ENCODE data around the gene LYL1. TPM values are rescaled to one million over a fixed set of nuclear protein-coding genes. Genes with fewer than 3 reads are reported as not detected.

LYL1 gene
- total and polyA plus RNA-seq, 9 of the 15 experiments (the other 6 are each of a cell fraction or from before 2014, with no cell fraction given): 1.3 to 266 (median 34.0) TPM

DNA sequence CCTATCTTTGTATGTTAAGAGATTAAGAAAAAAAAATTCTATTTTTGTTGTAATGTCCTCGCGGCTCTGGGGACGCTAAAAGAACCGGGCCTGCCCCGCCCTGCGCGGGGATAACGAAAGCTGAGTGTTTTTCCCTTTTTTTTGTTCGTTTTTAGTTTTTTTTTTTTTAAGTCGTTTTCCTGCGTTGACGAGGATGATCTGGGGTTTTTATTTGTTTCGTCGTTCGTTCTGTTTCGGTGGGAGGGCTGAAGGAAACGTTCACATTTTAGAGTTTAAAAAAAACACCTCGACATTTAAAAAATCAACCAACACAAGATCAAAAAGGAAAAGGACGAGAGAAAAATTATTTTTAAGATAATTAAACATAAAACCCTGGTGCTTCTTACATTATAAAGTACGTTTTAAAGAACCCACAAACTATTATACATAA lies 5.6 kb downstream of the LYL1 start (continued):
- TF ChIP-seq, protein P1, sequence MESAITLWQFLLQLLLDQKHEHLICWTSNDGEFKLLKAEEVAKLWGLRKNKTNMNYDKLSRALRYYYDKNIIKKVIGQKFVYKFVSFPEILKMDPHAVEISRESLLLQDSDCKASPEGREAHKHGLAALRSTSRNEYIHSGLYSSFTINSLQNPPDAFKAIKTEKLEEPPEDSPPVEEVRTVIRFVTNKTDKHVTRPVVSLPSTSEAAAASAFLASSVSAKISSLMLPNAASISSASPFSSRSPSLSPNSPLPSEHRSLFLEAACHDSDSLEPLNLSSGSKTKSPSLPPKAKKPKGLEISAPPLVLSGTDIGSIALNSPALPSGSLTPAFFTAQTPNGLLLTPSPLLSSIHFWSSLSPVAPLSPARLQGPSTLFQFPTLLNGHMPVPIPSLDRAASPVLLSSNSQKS (CRISPR knock-in tag; IDR thresholded peaks at IDR 0.05): no peak
- no peak for TF ChIP-seq E2F4 (CRISPR knock-in tag; IDR thresholded peaks at IDR 0.05; ENCODE audit: low read depth)
- no peak for TF ChIP-seq CC2D1A (IDR thresholded peaks at IDR 0.05)
- TF ChIP-seq ZNF431 (CRISPR knock-in tag; IDR thresholded peaks at IDR 0.05): no peak
- TF ChIP-seq, protein P2, sequence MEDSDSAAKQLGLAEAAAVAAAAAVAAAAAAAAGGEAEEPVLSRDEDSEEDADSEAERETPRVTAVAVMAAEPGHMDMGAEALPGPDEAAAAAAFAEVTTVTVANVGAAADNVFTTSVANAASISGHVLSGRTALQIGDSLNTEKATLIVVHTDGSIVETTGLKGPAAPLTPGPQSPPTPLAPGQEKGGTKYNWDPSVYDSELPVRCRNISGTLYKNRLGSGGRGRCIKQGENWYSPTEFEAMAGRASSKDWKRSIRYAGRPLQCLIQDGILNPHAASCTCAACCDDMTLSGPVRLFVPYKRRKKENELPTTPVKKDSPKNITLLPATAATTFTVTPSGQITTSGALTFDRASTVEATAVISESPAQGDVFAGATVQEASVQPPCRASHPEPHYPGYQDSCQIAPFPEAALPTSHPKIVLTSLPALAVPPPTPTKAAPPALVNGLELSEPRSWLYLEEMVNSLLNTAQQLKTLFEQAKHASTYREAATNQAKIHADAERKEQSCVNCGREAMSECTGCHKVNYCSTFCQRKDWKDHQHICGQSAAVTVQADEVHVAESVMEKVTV (CRISPR knock-in tag; IDR thresholded peaks at IDR 0.05): 0 out of 2 replicates have a peak, but pooled peaks have one; percentile 39
- no peak for TF ChIP-seq ZNF277 (CRISPR knock-in tag; IDR thresholded peaks at IDR 0.05; ENCODE audit: borderline replicate concordance)
- no peak for TF ChIP-seq ZNF165 (CRISPR knock-in tag; IDR thresholded peaks at IDR 0.05; ENCODE audit: borderline replicate concordance)
- no peak for TF ChIP-seq ZNF639 (CRISPR knock-in tag; conservative IDR thresholded peaks at IDR 0.05 in 1 of 2, IDR thresholded peaks at IDR 0.05 in 1 of 2)
- no peak for TF ChIP-seq DACH1 (IDR thresholded peaks at IDR 0.05; ENCODE audit: partially characterized antibody)
- TF ChIP-seq RBFOX2 (IDR thresholded peaks at IDR 0.05; ENCODE audit: low read depth, low read length): no peak
- no peak for TF ChIP-seq RBM39 (optimal IDR thresholded peaks at IDR 0.05; ENCODE audit: low read depth, low read length)
- TF ChIP-seq, protein P3, sequence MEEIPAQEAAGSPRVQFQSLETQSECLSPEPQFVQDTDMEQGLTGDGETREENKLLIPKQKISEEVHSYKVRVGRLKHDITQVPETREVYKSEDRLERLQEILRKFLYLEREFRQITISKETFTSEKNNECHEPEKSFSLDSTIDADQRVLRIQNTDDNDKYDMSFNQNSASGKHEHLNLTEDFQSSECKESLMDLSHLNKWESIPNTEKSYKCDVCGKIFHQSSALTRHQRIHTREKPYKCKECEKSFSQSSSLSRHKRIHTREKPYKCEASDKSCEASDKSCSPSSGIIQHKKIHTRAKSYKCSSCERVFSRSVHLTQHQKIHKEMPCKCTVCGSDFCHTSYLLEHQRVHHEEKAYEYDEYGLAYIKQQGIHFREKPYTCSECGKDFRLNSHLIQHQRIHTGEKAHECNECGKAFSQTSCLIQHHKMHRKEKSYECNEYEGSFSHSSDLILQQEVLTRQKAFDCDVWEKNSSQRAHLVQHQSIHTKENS (CRISPR knock-in tag; IDR thresholded peaks at IDR 0.05): no peak
- TF ChIP-seq, protein P4, sequence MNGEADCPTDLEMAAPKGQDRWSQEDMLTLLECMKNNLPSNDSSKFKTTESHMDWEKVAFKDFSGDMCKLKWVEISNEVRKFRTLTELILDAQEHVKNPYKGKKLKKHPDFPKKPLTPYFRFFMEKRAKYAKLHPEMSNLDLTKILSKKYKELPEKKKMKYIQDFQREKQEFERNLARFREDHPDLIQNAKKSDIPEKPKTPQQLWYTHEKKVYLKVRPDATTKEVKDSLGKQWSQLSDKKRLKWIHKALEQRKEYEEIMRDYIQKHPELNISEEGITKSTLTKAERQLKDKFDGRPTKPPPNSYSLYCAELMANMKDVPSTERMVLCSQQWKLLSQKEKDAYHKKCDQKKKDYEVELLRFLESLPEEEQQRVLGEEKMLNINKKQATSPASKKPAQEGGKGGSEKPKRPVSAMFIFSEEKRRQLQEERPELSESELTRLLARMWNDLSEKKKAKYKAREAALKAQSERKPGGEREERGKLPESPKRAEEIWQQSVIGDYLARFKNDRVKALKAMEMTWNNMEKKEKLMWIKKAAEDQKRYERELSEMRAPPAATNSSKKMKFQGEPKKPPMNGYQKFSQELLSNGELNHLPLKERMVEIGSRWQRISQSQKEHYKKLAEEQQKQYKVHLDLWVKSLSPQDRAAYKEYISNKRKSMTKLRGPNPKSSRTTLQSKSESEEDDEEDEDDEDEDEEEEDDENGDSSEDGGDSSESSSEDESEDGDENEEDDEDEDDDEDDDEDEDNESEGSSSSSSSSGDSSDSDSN (IDR thresholded peaks at IDR 0.05; ENCODE audit: borderline replicate concordance in 1 of 2, low read depth in 2 of 2, low read length in 2 of 2): 0 out of 4 replicates have a peak, but pooled peaks of 1 of the 2 experiments have one; percentile 50

Data from K562 (cell line).